Caco-2 (cell line): ENCODE results near the gene SOX6. TPM values are rescaled to one million over a fixed set of nuclear protein-coding genes. Genes with fewer than 3 reads are reported as not detected.

Source experiments
- BruUV-seq: library from RNA; stranded (reverse); fragments of 400-500 nt; replicated peaks from 2 replicates; lab custom pipeline; 2021; lab: Mats Ljungman, UMichigan
- CTCF ChIA-PET: fragments of 300-600 bp; sonication (Branson Sonifier 250); formaldehyde crosslinking; loops from one replicate; lab custom pipeline; 2022; ENCODE audit warnings: antibody characterized with exemption; lab: Charles Lee
- POLR2A ChIA-PET: fragments of 300-600 bp; sonication (Branson Sonifier 250); formaldehyde crosslinking; loops from one replicate; lab custom pipeline; 2022; ENCODE audit warnings: antibody characterized with exemption; lab: Charles Lee
- DNase-seq, 2 experiments: peaks; one replicate each; pipeline versions ENCODE4 v3.0.0 to v3.0.0-alpha.2; 2020 to 2022
- H3K27me3 ChIP-seq: replicated peaks from 2 replicates; pipeline ENCODE4 v1.6.0; 2011; ENCODE audit warnings: low read length; ENCODE audit not compliant: control insufficient read depth, insufficient read depth
- H3K36me3 ChIP-seq: 2 replicates; pipeline ENCODE4 v1.5.1; 2011; ENCODE audit warnings: low read length; ENCODE audit not compliant: control insufficient read depth, insufficient read depth
- H3K4me1 ChIP-seq: fragments of 250-450 bp; sonication (Bioruptor Pico); 2 replicates; pipeline ENCODE4 v1.5.1; 2020; ENCODE audit warnings: mild to moderate bottlenecking
- H3K4me3 ChIP-seq: 2 replicates; pipeline ENCODE4 v1.5.1; 2011; ENCODE audit warnings: low read depth, mild to moderate bottlenecking, control low read depth, low read length
- H3K9me3 ChIP-seq: fragments of 250-450 bp; sonication (Bioruptor Pico); 2 replicates; pipeline ENCODE4 v1.5.1; 2020; ENCODE audit warnings: mild to moderate bottlenecking, moderate library complexity
- H3K27ac Mint-ChIP-seq: one replicate; pipeline ENCODE4 v1.8.0; 2022; ENCODE audit warnings: mixed read lengths; ENCODE audit not compliant: unreplicated experiment
- H3K27me3 Mint-ChIP-seq: one replicate; pipeline ENCODE4 v1.8.0; 2022; ENCODE audit warnings: mixed read lengths; ENCODE audit not compliant: insufficient read depth, unreplicated experiment
- H3K36me3 Mint-ChIP-seq: one replicate; pipeline ENCODE4 v1.8.0; 2022; ENCODE audit warnings: mild to moderate bottlenecking, mixed read lengths; ENCODE audit not compliant: insufficient read depth, unreplicated experiment
- H3K4me1 Mint-ChIP-seq: one replicate; pipeline ENCODE4 v1.8.0; 2022; ENCODE audit warnings: low read depth, mixed read lengths; ENCODE audit not compliant: unreplicated experiment
- H3K4me3 Mint-ChIP-seq: one replicate; pipeline ENCODE4 v1.8.0; 2022; ENCODE audit warnings: mild to moderate bottlenecking, moderate library complexity, mixed read lengths; ENCODE audit not compliant: unreplicated experiment
- H3K9me3 Mint-ChIP-seq: one replicate; pipeline ENCODE4 v1.8.0; 2022; ENCODE audit warnings: mixed read lengths; ENCODE audit not compliant: unreplicated experiment
- intact Hi-C: fragments of 100-400 bp; cut with micrococcal nuclease; formaldehyde crosslinking; loops from one replicate; pipeline ENCODE4 v1.10.0; 2022; ENCODE audit not compliant: unreplicated experiment
- total RNA-seq: library from RNA; stranded (reverse); gene quantifications from 2 replicates; pipeline ENCODE4 v1.2.3, GENCODE V29; 2022
- TF ChIP-seq, protein P1 (sequence below), 2 experiments: fragments of 200-600 bp in 1 of 2; IDR thresholded peaks; 1 replicate in 1 of 2; 2 replicates in 1 of 2; pipeline versions ENCODE4 v1.5.1 to v1.8.0; 2011 to 2022; ENCODE audit warnings: antibody characterized with exemption in 1 of 2, control low read depth in 1 of 2, inconsistent platforms in 1 of 2, low read depth in 1 of 2, low read length in 1 of 2, mild to moderate bottlenecking in 1 of 2, moderate library complexity in 1 of 2; ENCODE audit not compliant: insufficient read depth in 1 of 2, severe bottlenecking in 1 of 2, unreplicated experiment in 1 of 2

Gene SOX6
- total RNA-seq, 1 experiment from 2014 or later, result 10.8 TPM

GRCh38 chr11:16016468-16016829, 339.9 kb downstream of the SOX6 start:
- CTCF ChIA-PET, result no interaction called here
- DNase-seq, result no peak
- H3K9me3 Mint-ChIP-seq, result no peaks in the 10 kb centered on the region
- no peaks in the 10 kb centered on the region for H3K27me3 Mint-ChIP-seq
- POLR2A ChIA-PET, result no interaction called here
- H3K36me3 Mint-ChIP-seq, result no peaks in the 10 kb centered on the region
- Histone ChIP-seq H3K27me3 (no peaks in the 10 kb centered on the region), H3K9me3 (no peaks in the 10 kb centered on the region), H3K36me3 (no peaks in the 10 kb centered on the region), H3K4me1 (no peaks in the 10 kb centered on the region), H3K4me3 (no peak overlapping the region)
- BruUV-seq, result no TSS peak
- intact Hi-C loops, result no loop called here
- TF ChIP-seq, protein P1, sequence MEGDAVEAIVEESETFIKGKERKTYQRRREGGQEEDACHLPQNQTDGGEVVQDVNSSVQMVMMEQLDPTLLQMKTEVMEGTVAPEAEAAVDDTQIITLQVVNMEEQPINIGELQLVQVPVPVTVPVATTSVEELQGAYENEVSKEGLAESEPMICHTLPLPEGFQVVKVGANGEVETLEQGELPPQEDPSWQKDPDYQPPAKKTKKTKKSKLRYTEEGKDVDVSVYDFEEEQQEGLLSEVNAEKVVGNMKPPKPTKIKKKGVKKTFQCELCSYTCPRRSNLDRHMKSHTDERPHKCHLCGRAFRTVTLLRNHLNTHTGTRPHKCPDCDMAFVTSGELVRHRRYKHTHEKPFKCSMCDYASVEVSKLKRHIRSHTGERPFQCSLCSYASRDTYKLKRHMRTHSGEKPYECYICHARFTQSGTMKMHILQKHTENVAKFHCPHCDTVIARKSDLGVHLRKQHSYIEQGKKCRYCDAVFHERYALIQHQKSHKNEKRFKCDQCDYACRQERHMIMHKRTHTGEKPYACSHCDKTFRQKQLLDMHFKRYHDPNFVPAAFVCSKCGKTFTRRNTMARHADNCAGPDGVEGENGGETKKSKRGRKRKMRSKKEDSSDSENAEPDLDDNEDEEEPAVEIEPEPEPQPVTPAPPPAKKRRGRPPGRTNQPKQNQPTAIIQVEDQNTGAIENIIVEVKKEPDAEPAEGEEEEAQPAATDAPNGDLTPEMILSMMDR (IDR thresholded peaks at IDR 0.05; ENCODE audit: insufficient read depth in 1 of 2, low read depth in 1 of 2, low read length in 1 of 2, severe bottlenecking in 1 of 2, unreplicated experiment in 1 of 2), result no peak
- no peak overlapping the region for H3K4me3 Mint-ChIP-seq
- H3K27ac Mint-ChIP-seq, result no peak overlapping the region
- no peaks in the 10 kb centered on the region for H3K4me1 Mint-ChIP-seq

- no peaks in the 10 kb centered on the region for H3K4me1 Mint-ChIP-seq
- H3K27ac Mint-ChIP-seq, result no peak overlapping the region
- Histone ChIP-seq H3K27me3 (no peaks in the 10 kb centered on the region), H3K36me3 (no peaks in the 10 kb centered on the region), H3K4me3 (no peak overlapping the region), H3K9me3 (no peaks in the 10 kb centered on the region), H3K4me1 (no peaks in the 10 kb centered on the region)
- no peaks in the 10 kb centered on the region for H3K36me3 Mint-ChIP-seq
- ChIA-PET CTCF (no interaction called here), POLR2A (no interaction called here)
- BruUV-seq, result no TSS peak
- H3K27me3 Mint-ChIP-seq, result no peaks in the 10 kb centered on the region
- H3K9me3 Mint-ChIP-seq, result no peaks in the 10 kb centered on the region
- TF ChIP-seq, protein P1 (IDR thresholded peaks at IDR 0.05; ENCODE audit: insufficient read depth in 1 of 2, low read depth in 1 of 2, low read length in 1 of 2, severe bottlenecking in 1 of 2, unreplicated experiment in 1 of 2), result no peak
- intact Hi-C loops, result no loop called here
- DNase-seq, result no peak
- H3K4me3 Mint-ChIP-seq, result no peak overlapping the region
Observed at GRCh38 chr11:16015741-16016467, 340.4 kb downstream of the SOX6 start.

DNA sequence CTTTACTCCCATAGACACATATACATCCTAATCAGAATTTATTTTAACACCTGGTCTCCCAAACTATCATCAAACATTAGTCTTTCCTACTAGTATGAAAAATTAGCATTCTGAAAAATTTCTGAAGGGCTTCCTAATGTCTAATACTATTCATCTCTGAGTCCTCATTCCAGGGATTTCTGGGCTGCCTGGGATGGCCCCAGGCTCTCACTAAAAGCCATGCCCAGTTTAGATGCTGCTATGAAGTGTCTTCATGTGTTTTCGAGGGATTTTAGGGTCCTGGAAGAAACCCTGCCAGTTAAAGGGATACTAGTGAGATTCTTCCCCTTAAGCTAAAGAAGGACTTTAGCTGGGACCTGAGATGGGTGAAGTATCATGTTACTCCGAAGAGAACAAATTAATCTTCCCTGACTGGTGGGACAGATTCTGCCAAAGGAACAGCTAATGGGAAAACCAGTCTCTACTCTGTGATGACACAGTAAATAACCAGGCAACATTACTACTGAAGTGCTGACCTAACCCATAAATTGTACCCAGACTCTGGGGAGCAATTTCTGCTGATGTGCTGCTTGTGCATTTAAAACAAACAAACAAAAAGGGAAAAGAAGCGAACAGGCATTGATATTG, 342.6 kb downstream of the SOX6 start:
- H3K4me1 Mint-ChIP-seq, result no peaks in the 10 kb centered on the region
- TF ChIP-seq, protein P1 (IDR thresholded peaks at IDR 0.05; ENCODE audit: insufficient read depth in 1 of 2, low read depth in 1 of 2, low read length in 1 of 2, severe bottlenecking in 1 of 2, unreplicated experiment in 1 of 2), result no peak
- POLR2A ChIA-PET, result interaction anchor here (0.6 kb wide), 1 partner anchor 35 kb away, joined by 3 read pairs; no protein-coding TSS in a partner anchor

More for the DNA sequence above, 342.6 kb downstream of the SOX6 start:
- Histone ChIP-seq H3K36me3 (no peaks in the 10 kb centered on the region), H3K4me1 (no peaks in the 10 kb centered on the region), H3K27me3 (no peaks in the 10 kb centered on the region), H3K4me3 (no peak overlapping the region), H3K9me3 (no peaks in the 10 kb centered on the region)
- Mint-ChIP-seq H3K27me3 (no peaks in the 10 kb centered on the region), H3K9me3 (no peaks in the 10 kb centered on the region), H3K27ac (no peak overlapping the region), H3K36me3 (no peaks in the 10 kb centered on the region), H3K4me3 (no peak overlapping the region)
- CTCF ChIA-PET, result no interaction called here
- intact Hi-C loops, result no loop called here
- BruUV-seq, result no TSS peak
- no peak for DNase-seq
